SK-N-SH (cell line): ENCODE results near the gene CD5L. TPM values are rescaled to one million over a fixed set of nuclear protein-coding genes. Genes with fewer than 3 reads are reported as not detected.

Experiments
- CTCF ChIA-PET: fragments of 300-600, 350-600 bp; formaldehyde crosslinking; extraction: SDS; loops from one replicate; lab custom pipeline; 2021; lab: Yijun Ruan, JAX
- POLR2A ChIA-PET: fragments of 350-600 bp; sonication (Branson Sonifier 250); formaldehyde crosslinking; extraction: SDS; loops from one replicate; lab custom pipeline; 2020; ENCODE audit warnings: antibody characterized with exemption, inconsistent platforms; lab: Yijun Ruan, JAX
- DNase-seq: peaks from one replicate; pipeline ENCODE4 v3.0.0; 2012
- H2AFZ ChIP-seq: fragments of 200-600 bp; sonication (generic); 2 replicates; pipeline ENCODE4 v1.8.1; 2016; ENCODE audit warnings: antibody characterized with exemption, mild to moderate bottlenecking, low read depth
- H3F3A ChIP-seq: fragments of 200-600 bp; sonication (generic); replicated peaks from 2 replicates; pipeline ENCODE3; 2016; ENCODE audit warnings: antibody characterized with exemption, mild to moderate bottlenecking; ENCODE audit not compliant: insufficient read depth
- H3K27ac ChIP-seq, 2 experiments: fragments of 200-500 bp in 1 of 2; fragments of 200-600 bp in 1 of 2; sonication (Bioruptor generic) in 1 of 2; sonication (generic), shearing (Covaris generic) in 1 of 2; 2 replicates each; pipeline versions ENCODE4 v1.5.1 to v1.6.1; 2014 to 2016; ENCODE audit warnings: low read depth in 2 of 2, inconsistent platforms in 1 of 2, low read length in 1 of 2, mild to moderate bottlenecking in 1 of 2, mixed read lengths in 1 of 2
- H3K27me3 ChIP-seq: fragments of 200-600 bp; sonication (generic), shearing (Covaris generic); 2 replicates; pipeline ENCODE4 v1.6.1; 2016; ENCODE audit warnings: mixed run types; ENCODE audit not compliant: insufficient read depth
- H3K36me3 ChIP-seq, 2 experiments: fragments of 200-500 bp in 1 of 2; fragments of 200-600 bp in 1 of 2; sonication (Bioruptor generic) in 1 of 2; sonication (generic) in 1 of 2; replicated peaks in 1 of 2; 2 replicates each; pipeline versions ENCODE3 to v1.5.1; 2014 to 2016; ENCODE audit warnings: low read length in 1 of 2, mild to moderate bottlenecking in 1 of 2; ENCODE audit not compliant: insufficient read depth in 2 of 2, control insufficient read depth in 1 of 2
- H3K4me1 ChIP-seq, 2 experiments: fragments of 200-500 bp in 1 of 2; fragments of 200-600 bp in 1 of 2; sonication (Bioruptor generic) in 1 of 2; sonication (generic), shearing (Covaris generic) in 1 of 2; 2 replicates each; pipeline versions ENCODE4 v1.5.1 to v1.6.1; 2014 to 2016; ENCODE audit warnings: low read depth in 1 of 2, low read length in 1 of 2, mixed run types in 1 of 2; ENCODE audit not compliant: insufficient read depth in 2 of 2, control insufficient read depth in 1 of 2
- H3K4me2 ChIP-seq: fragments of 200-600 bp; sonication (generic), shearing (Covaris generic); 2 replicates; pipeline ENCODE4 v1.6.1; 2017; ENCODE audit warnings: mixed run types
- H3K4me3 ChIP-seq, 2 experiments: fragments of 200-500 bp in 1 of 2; fragments of 200-600 bp in 1 of 2; sonication (Bioruptor generic) in 1 of 2; sonication (generic), shearing (Covaris generic) in 1 of 2; 2 replicates each; pipeline versions ENCODE4 v1.5.1 to v1.8.1; 2014 to 2016; ENCODE audit warnings: low read depth in 2 of 2, inconsistent platforms in 1 of 2, low read length in 1 of 2, mild to moderate bottlenecking in 1 of 2, mixed read lengths in 1 of 2, moderate library complexity in 1 of 2
- H3K79me2 ChIP-seq: fragments of 200-600 bp; sonication (generic); 2 replicates; pipeline ENCODE4 v1.8.1; 2017; ENCODE audit warnings: mild to moderate bottlenecking; ENCODE audit not compliant: insufficient read depth
- H3K9ac ChIP-seq: fragments of 200-600 bp; sonication (generic); 2 replicates; pipeline ENCODE4 v1.6.1; 2017; ENCODE audit warnings: mixed run types
- H3K9me2 ChIP-seq: fragments of 200-600 bp; sonication (generic); 2 replicates; pipeline ENCODE4 v1.6.1; 2017; ENCODE audit warnings: mixed run types
- H3K9me3 ChIP-seq: fragments of 200-600 bp; sonication (generic); 2 replicates; pipeline ENCODE4 v1.6.1; 2017; ENCODE audit warnings: mixed run types, mild to moderate bottlenecking, moderate library complexity
- H4K20me1 ChIP-seq: fragments of 200-600 bp; sonication (generic); 2 replicates; pipeline ENCODE4 v1.6.1; 2017; ENCODE audit warnings: mild to moderate bottlenecking, mixed run types; ENCODE audit not compliant: insufficient read depth
- ELF1 ChIP-seq: IDR thresholded peaks from 2 replicates; pipeline ENCODE4 v1.4.0; 2012
- EZH2phosphoT487 ChIP-seq: fragments of 200-600 bp; sonication (generic); IDR thresholded peaks from 2 replicates; pipeline ENCODE4 v1.6.1; 2017; ENCODE audit warnings: low read depth, mixed run types, mild to moderate bottlenecking, antibody characterized with exemption, moderate library complexity, borderline replicate concordance
- FOSL2 ChIP-seq: IDR thresholded peaks from 2 replicates; pipeline ENCODE4 v1.4.0; 2012; ENCODE audit warnings: low read depth, mild to moderate bottlenecking, moderate library complexity, borderline replicate concordance
- FOXJ3 ChIP-seq: sonication (generic); formaldehyde crosslinking; IDR thresholded peaks from 2 replicates; pipeline ENCODE4 v1.5.1; 2020; ENCODE audit warnings: mild to moderate bottlenecking, missing genetic modification reagents
- GATA2 ChIP-seq: sonication (generic); formaldehyde crosslinking; IDR thresholded peaks from 2 replicates; pipeline ENCODE4 v1.5.0; 2020; ENCODE audit warnings: mild to moderate bottlenecking, missing genetic modification reagents
- JUND ChIP-seq: IDR thresholded peaks from 2 replicates; pipeline ENCODE4 v1.4.0; 2012
- MEF2A ChIP-seq: IDR thresholded peaks from 2 replicates; pipeline ENCODE4 v1.4.0; 2012; ENCODE audit warnings: low read depth, borderline replicate concordance
- MXI1 ChIP-seq: IDR thresholded peaks from 2 replicates; pipeline ENCODE4 v1.6.1; 2012; ENCODE audit warnings: mild to moderate bottlenecking, low read depth, low read length, improper control_type of control experiment
- NFIC ChIP-seq: IDR thresholded peaks from 2 replicates; pipeline ENCODE4 v1.4.0; 2012; ENCODE audit warnings: borderline replicate concordance
- POLR2AphosphoS5 ChIP-seq: IDR thresholded peaks from 2 replicates; pipeline ENCODE4 v1.6.1; 2012; ENCODE audit warnings: low read depth, low read length
- RAD21 ChIP-seq: IDR thresholded peaks from 2 replicates; pipeline ENCODE4 v1.6.1; 2012; ENCODE audit warnings: mild to moderate bottlenecking, low read length
- RFX5 ChIP-seq: IDR thresholded peaks from 2 replicates; pipeline ENCODE4 v1.6.1; 2012; ENCODE audit warnings: mild to moderate bottlenecking, improper control_type of control experiment, low read length
- RXRA ChIP-seq: IDR thresholded peaks from 2 replicates; pipeline ENCODE4 v1.4.0; 2012; ENCODE audit warnings: low read depth, mild to moderate bottlenecking, borderline replicate concordance
- SIN3A ChIP-seq: IDR thresholded peaks from 2 replicates; pipeline ENCODE4 v1.6.1; 2012; ENCODE audit warnings: low read depth, mild to moderate bottlenecking, low read length, moderate library complexity, borderline replicate concordance
- TCF12 ChIP-seq: IDR thresholded peaks from 2 replicates; pipeline ENCODE4 v1.4.0; 2012
- WGBS: methylation state at CpG from one replicate; pipeline ENCODE4 v1.1.6; 2017; ENCODE audit warnings: low lambda C conversion rate; 5-methylcytosine and 5-hydroxymethylcytosine counted together
- polyA plus RNA-seq, 3 experiments: library from polyadenylated mRNA; depleted of rRNA; stranded (reverse); fragments of >200 nt; gene quantifications; 2 replicates each; pipeline ENCODE4 v1.2.3, GENCODE V29; 2012
- TF ChIP-seq, protein P1 (sequence below): fragments of 150-350 bp; IDR thresholded peaks from 2 replicates; pipeline ENCODE4 v1.6.1; 2016; ENCODE audit warnings: mild to moderate bottlenecking, low read depth, low read length
- TF ChIP-seq, protein P2 (sequence below): IDR thresholded peaks from 2 replicates; pipeline ENCODE4 v1.6.1; 2012; ENCODE audit warnings: mild to moderate bottlenecking, low read depth, low read length, moderate library complexity
- TF ChIP-seq, protein P3 (sequence below): fragments of 200-600 bp; sonication (generic); IDR thresholded peaks from 2 replicates; pipeline ENCODE4 v1.6.1; 2017; ENCODE audit warnings: antibody characterized with exemption, mild to moderate bottlenecking, moderate library complexity
- TF ChIP-seq, protein P4 (sequence below): IDR thresholded peaks from 2 replicates; pipeline ENCODE4; 2012
- TF ChIP-seq, protein P5 (sequence below): IDR thresholded peaks from 2 replicates; pipeline ENCODE4 v1.4.0; 2012; ENCODE audit warnings: low read depth, borderline replicate concordance

Gene CD5L
- polyA plus RNA-seq, 1 of the 3 experiments (the other 2 are of a cell fraction), result not detected

DNA sequence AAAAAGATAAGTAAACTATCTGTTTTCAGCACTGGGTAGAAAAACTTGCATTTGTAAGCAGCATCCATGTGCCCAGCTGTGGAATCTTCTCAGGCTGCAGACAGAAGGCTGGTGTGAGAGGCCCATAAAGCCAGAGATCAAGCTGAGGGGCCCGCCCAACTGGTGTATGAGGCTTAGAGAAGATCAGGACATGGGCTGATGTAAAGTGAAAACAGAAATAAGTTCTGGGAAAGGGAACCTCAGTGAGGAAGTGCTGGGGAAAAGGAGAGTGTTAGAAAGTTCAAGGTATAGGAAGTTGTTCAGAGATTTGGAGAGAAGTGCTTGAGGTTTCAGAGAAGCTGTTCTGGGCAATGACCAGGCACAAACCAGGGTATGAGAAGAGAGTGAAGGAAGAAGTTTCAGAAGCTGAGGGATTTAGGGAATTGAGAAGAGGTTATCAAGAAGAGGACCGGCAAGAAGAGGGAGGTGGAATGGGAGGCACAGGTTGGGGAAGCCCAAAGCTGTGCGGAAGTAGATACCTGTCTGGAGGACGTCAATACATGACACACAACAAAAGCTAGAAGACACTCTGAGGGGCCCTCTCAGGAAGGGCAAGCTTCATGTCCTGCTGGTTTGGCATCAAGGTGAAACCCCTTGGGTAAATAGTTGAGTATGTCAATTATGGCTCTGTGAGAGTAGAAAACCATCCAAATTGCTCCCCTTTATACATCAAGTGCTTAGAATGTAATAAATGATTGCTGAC, 2.7 kb upstream of the CD5L start (continued):
- TF ChIP-seq, protein P1, sequence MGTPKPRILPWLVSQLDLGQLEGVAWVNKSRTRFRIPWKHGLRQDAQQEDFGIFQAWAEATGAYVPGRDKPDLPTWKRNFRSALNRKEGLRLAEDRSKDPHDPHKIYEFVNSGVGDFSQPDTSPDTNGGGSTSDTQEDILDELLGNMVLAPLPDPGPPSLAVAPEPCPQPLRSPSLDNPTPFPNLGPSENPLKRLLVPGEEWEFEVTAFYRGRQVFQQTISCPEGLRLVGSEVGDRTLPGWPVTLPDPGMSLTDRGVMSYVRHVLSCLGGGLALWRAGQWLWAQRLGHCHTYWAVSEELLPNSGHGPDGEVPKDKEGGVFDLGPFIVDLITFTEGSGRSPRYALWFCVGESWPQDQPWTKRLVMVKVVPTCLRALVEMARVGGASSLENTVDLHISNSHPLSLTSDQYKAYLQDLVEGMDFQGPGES, result no peak
- no peak for TF ChIP-seq FOSL2

DNA sequence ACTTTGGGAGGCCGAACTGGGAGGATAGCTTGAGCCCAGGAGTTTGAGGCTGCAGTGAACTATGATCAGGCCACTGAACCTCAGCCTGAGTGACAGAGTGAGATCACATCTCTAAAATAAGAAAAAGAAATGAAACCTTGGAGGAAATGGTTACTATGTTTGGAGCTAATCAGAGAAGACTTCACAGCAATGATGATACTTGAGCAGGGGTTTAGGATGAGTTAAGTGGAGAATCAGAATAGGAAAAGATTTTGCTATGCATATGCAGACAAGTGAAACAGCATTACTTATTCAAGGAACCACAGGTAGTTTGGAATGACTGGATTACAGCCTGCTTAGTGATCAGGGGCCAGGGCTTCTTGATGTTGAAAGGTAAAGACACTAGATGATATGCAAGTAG, 1.3 kb upstream of the CD5L start:
- Histone ChIP-seq H3K4me3 (no peak overlapping the region), H3K4me1 (no peaks in the 10 kb centered on the region), H2AFZ (no peak overlapping the region), H3F3A (no peaks in the 10 kb centered on the region), H4K20me1 (no peaks in the 10 kb centered on the region), H3K4me2 (no peak overlapping the region)
- CTCF ChIA-PET, result no interaction called here
- TF ChIP-seq ELF1 (no peak), GATA2 (CRISPR knock-in tag) (no peak), MXI1 (no peak), RAD21 (no peak), TCF12 (no peak), NFIC (no peak), RXRA (no peak), FOXJ3 (CRISPR knock-in tag) (no peak), SIN3A (no peak), MEF2A (no peak), EZH2phosphoT487 (no peak), JUND (no peak), POLR2AphosphoS5 (no peak), RFX5 (no peak)
- TF ChIP-seq, protein P2, sequence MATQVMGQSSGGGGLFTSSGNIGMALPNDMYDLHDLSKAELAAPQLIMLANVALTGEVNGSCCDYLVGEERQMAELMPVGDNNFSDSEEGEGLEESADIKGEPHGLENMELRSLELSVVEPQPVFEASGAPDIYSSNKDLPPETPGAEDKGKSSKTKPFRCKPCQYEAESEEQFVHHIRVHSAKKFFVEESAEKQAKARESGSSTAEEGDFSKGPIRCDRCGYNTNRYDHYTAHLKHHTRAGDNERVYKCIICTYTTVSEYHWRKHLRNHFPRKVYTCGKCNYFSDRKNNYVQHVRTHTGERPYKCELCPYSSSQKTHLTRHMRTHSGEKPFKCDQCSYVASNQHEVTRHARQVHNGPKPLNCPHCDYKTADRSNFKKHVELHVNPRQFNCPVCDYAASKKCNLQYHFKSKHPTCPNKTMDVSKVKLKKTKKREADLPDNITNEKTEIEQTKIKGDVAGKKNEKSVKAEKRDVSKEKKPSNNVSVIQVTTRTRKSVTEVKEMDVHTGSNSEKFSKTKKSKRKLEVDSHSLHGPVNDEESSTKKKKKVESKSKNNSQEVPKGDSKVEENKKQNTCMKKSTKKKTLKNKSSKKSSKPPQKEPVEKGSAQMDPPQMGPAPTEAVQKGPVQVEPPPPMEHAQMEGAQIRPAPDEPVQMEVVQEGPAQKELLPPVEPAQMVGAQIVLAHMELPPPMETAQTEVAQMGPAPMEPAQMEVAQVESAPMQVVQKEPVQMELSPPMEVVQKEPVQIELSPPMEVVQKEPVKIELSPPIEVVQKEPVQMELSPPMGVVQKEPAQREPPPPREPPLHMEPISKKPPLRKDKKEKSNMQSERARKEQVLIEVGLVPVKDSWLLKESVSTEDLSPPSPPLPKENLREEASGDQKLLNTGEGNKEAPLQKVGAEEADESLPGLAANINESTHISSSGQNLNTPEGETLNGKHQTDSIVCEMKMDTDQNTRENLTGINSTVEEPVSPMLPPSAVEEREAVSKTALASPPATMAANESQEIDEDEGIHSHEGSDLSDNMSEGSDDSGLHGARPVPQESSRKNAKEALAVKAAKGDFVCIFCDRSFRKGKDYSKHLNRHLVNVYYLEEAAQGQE, result no peak
- TF ChIP-seq, protein P3, sequence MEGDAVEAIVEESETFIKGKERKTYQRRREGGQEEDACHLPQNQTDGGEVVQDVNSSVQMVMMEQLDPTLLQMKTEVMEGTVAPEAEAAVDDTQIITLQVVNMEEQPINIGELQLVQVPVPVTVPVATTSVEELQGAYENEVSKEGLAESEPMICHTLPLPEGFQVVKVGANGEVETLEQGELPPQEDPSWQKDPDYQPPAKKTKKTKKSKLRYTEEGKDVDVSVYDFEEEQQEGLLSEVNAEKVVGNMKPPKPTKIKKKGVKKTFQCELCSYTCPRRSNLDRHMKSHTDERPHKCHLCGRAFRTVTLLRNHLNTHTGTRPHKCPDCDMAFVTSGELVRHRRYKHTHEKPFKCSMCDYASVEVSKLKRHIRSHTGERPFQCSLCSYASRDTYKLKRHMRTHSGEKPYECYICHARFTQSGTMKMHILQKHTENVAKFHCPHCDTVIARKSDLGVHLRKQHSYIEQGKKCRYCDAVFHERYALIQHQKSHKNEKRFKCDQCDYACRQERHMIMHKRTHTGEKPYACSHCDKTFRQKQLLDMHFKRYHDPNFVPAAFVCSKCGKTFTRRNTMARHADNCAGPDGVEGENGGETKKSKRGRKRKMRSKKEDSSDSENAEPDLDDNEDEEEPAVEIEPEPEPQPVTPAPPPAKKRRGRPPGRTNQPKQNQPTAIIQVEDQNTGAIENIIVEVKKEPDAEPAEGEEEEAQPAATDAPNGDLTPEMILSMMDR, result no peak
- TF ChIP-seq, protein P4, sequence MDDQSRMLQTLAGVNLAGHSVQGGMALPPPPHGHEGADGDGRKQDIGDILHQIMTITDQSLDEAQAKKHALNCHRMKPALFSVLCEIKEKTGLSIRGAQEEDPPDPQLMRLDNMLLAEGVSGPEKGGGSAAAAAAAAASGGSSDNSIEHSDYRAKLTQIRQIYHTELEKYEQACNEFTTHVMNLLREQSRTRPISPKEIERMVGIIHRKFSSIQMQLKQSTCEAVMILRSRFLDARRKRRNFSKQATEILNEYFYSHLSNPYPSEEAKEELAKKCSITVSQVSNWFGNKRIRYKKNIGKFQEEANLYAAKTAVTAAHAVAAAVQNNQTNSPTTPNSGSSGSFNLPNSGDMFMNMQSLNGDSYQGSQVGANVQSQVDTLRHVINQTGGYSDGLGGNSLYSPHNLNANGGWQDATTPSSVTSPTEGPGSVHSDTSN, result no peak
- TF ChIP-seq, protein P5, sequence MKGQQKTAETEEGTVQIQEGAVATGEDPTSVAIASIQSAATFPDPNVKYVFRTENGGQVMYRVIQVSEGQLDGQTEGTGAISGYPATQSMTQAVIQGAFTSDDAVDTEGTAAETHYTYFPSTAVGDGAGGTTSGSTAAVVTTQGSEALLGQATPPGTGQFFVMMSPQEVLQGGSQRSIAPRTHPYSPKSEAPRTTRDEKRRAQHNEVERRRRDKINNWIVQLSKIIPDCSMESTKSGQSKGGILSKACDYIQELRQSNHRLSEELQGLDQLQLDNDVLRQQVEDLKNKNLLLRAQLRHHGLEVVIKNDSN, result no peak
- TF ChIP-seq, all 33 proteins: peak for 0
- DNase-seq, result no peak
- H3K27me3 ChIP-seq, result no peaks in the 10 kb centered on the region
- H3K36me3 ChIP-seq, result no peaks in the 10 kb centered on the region
- no peak overlapping the region for H3K27ac ChIP-seq
- no peaks in the 10 kb centered on the region for H3K9me3 ChIP-seq
- H3K79me2 ChIP-seq, result no peaks in the 10 kb centered on the region
- no peaks in the 10 kb centered on the region for H3K9me2 ChIP-seq
- POLR2A ChIA-PET, result no interaction called here
- no peak overlapping the region for H3K9ac ChIP-seq
- WGBS, result 0% methylated on average over 1 of the region's 1 CpG
